ENCODE data around the gene PRIM1. TPM values are rescaled to one million over a fixed set of nuclear protein-coding genes. Genes with fewer than 3 reads are reported as not detected.
"Not testable (repeated sequence)": the region's sequence is repeated elsewhere in the genome, so short reads cannot be mapped to it uniquely, and the experiment has no call there.

The PRIM1 gene
- total RNA-seq, 1 experiment from 2014 or later = 32.3 TPM

DNA sequence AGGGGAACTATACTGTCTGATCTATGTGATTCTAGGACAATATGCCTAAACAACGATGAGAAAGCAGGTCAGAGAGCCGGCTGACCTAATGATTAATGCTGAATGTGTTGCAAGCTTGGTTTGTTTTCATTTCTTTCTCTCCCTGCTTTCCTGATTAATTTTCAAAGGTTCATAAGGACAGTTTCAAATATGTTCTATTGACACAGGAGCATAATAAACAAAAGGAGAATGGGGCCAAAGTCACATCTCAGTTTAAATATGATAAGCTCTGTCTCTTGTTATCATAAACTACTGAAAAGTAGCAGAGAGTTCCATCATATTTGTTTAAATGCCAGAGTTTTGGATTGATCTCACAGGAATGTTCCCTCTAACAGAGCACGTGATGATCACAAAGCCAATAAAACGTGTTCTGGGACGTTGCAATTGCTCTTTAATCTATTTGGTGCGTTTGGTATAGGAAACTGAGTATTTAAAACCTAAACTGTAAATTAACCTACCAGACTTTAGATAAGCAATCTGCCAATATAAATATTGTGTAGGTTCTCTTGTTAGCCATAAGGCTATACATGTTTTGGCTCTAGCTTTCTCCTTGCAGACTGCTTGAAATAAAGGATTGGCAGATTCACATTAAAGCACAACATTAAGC, 7.3 kb upstream of the PRIM1 start:
- Histone ChIP-seq H2AFZ (ENCODE audit: low read length) (no peak overlapping the region), H4K20me1 (ENCODE audit: low read length) (no peaks in the 10 kb centered on the region), H3K79me2 (ENCODE audit: low read length) (no peaks in the 10 kb centered on the region), H3K9ac (ENCODE audit: low read length) (no peak overlapping the region), H3K4me1 (ENCODE audit: insufficient read depth, low read length) (no peaks in the 10 kb centered on the region), H3K27ac (ENCODE audit: low read length) (no peak overlapping the region), H3K9me3 (ENCODE audit: low read length) (peaks cover 11% of the 10 kb centered on the region; the same call in 1 of the 2 replicates), H3K4me2 (ENCODE audit: low read length) (no peak overlapping the region), H3K27me3 (ENCODE audit: low read length) (no peaks in the 10 kb centered on the region), H3F3A (ENCODE audit: low read length, unreplicated experiment) (no peaks in the 10 kb centered on the region), H3K9me2 (replicated peaks; ENCODE audit: low read length) (no peaks in the 10 kb centered on the region), H3K36me3 (ENCODE audit: low read depth, low read length) (no peaks in the 10 kb centered on the region), H3K4me3 (ENCODE audit: low read length) (no peak overlapping the region)
- CTCF ChIA-PET = interaction anchor here (0.7 kb wide), 2 partner anchors 164 to 437 kb away, joined by 4 to 10 read pairs; no protein-coding TSS in a partner anchor
- intact Hi-C loops (cut with micrococcal nuclease) = loop anchor here (5.0 kb wide), 1 partner anchor 248 kb away; the partner anchor contains the start of gene ZBTB39
- no peak for DNase-seq
- TF ChIP-seq EZH2 (IDR thresholded peaks at IDR 0.05; ENCODE audit: low read length, unreplicated experiment) (no peak), EZH2phosphoT487 (IDR thresholded peaks at IDR 0.05; ENCODE audit: borderline replicate concordance, low read length) (no peak)
- TF ChIP-seq, protein P1, sequence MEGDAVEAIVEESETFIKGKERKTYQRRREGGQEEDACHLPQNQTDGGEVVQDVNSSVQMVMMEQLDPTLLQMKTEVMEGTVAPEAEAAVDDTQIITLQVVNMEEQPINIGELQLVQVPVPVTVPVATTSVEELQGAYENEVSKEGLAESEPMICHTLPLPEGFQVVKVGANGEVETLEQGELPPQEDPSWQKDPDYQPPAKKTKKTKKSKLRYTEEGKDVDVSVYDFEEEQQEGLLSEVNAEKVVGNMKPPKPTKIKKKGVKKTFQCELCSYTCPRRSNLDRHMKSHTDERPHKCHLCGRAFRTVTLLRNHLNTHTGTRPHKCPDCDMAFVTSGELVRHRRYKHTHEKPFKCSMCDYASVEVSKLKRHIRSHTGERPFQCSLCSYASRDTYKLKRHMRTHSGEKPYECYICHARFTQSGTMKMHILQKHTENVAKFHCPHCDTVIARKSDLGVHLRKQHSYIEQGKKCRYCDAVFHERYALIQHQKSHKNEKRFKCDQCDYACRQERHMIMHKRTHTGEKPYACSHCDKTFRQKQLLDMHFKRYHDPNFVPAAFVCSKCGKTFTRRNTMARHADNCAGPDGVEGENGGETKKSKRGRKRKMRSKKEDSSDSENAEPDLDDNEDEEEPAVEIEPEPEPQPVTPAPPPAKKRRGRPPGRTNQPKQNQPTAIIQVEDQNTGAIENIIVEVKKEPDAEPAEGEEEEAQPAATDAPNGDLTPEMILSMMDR (conservative IDR thresholded peaks at IDR 0.05; ENCODE audit: low read depth, low read length) = no peak
- no TSS peak for BruUV-seq (replicated peaks)
- ATAC-seq = no peak
- POLR2A ChIA-PET (ENCODE audit: unreplicated experiment) = no interaction called here

DNA sequence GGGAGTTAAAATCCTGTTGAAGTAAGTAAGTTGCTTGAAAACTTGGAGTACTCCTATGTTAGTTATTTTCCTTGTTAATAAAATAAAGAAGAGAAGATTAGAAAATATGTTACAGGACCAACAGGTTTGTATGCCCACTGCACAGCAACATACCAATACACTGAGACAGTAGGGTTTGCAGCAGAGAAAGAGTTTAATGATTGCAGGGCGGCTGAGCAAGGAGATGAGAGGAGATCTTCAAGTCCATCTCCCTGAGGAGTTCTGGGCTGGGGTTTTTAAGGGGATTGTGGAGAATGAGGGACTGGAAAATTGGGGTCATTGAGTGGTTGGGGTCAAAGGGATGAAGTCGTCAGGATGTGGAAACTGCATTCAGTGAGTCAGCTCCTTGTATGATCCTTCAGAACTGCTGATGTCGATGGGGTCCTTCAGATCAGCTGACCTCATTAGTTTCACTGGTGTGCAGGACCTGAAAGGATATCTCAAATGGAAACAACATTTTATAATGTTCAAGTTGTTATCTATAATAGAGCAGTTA, 6.7 kb upstream of the PRIM1 start:
- BruUV-seq (replicated peaks) = no TSS peak
- Histone ChIP-seq H3K4me2 (ENCODE audit: low read length) (no peak overlapping the region), H3K9me3 (ENCODE audit: low read length) (peaks cover 11% of the 10 kb centered on the region; the same call in 1 of the 2 replicates), H3K4me3 (ENCODE audit: low read length) (no peak overlapping the region), H4K20me1 (ENCODE audit: low read length) (no peaks in the 10 kb centered on the region), H3K79me2 (ENCODE audit: low read length) (no peaks in the 10 kb centered on the region), H3K27me3 (ENCODE audit: low read length) (no peaks in the 10 kb centered on the region), H3K9ac (ENCODE audit: low read length) (no peak overlapping the region), H2AFZ (ENCODE audit: low read length) (no peak overlapping the region), H3F3A (ENCODE audit: low read length, unreplicated experiment) (no peaks in the 10 kb centered on the region), H3K4me1 (ENCODE audit: insufficient read depth, low read length) (no peaks in the 10 kb centered on the region), H3K27ac (ENCODE audit: low read length) (no peak overlapping the region), H3K36me3 (ENCODE audit: low read depth, low read length) (no peaks in the 10 kb centered on the region), H3K9me2 (replicated peaks; ENCODE audit: low read length) (no peaks in the 10 kb centered on the region)
- TF ChIP-seq EZH2phosphoT487 (IDR thresholded peaks at IDR 0.05; ENCODE audit: borderline replicate concordance, low read length) = no peak
- POLR2A ChIA-PET (ENCODE audit: unreplicated experiment) = no interaction called here
- CTCF ChIA-PET = no interaction called here
- DNase-seq = no peak
- no peak for ATAC-seq
- intact Hi-C loops (cut with micrococcal nuclease) = loop anchor here (5.0 kb wide), 1 partner anchor 249 kb away; the partner anchor contains the start of gene ZBTB39

DNA sequence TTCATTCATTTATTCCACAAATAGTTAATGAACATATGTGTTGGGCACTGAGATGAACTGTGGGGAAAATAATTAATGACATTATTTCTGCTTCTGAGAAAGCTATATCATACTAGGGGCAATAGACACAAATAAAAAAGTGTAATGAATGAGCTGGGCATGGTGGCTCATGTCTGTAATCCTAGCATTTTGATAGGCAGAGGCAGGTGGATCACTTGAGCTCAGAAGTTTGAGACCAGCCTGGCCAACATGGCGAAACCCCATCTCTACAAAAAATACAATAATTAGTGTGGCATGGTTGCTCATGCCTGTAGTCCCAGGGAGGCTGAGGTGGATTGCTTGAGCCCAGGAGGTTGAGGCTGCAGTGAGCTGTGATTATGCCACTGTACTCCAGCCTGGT, 5.8 kb upstream of the PRIM1 start:
- H3K4me3 ChIP-seq (ENCODE audit: low read length); H3K27ac ChIP-seq (ENCODE audit: low read length); H3K79me2 ChIP-seq (ENCODE audit: low read length); H3K9me2 ChIP-seq (replicated peaks; ENCODE audit: low read length); H3K4me2 ChIP-seq (ENCODE audit: low read length); H3K27me3 ChIP-seq (ENCODE audit: low read length); BruUV-seq (replicated peaks); H3K36me3 ChIP-seq (ENCODE audit: low read depth, low read length); H2AFZ ChIP-seq (ENCODE audit: low read length); H4K20me1 ChIP-seq (ENCODE audit: low read length); H3K9ac ChIP-seq (ENCODE audit: low read length); H3K4me1 ChIP-seq (ENCODE audit: insufficient read depth, low read length); H3F3A ChIP-seq (ENCODE audit: low read length, unreplicated experiment); ATAC-seq; POLR2A ChIA-PET (ENCODE audit: unreplicated experiment); DNase-seq: not testable (repeated sequence)
- peaks cover 11% of the 10 kb centered on the region; the same call in 1 of the 2 replicates for H3K9me3 ChIP-seq (ENCODE audit: low read length)
- intact Hi-C loops (cut with micrococcal nuclease) = loop anchor here (1.0 to 5.0 kb wide), 3 partner anchors 229 to 303 kb away; partner anchors contain the start of gene ZBTB39
- CTCF ChIA-PET = interaction anchor here (1.3 kb wide), 1 partner anchor 143 kb away, joined by 7 read pairs; no protein-coding TSS in a partner anchor
